Tongue (tissue), 2 donors: Measurements from ENCODE around the gene SECISBP2. TPM values are rescaled to one million over a fixed set of nuclear protein-coding genes. Genes with fewer than 3 reads are reported as not detected.
"Not testable (repeated sequence)": the region's sequence is repeated elsewhere in the genome, so short reads cannot be mapped to it uniquely, and the experiment has no call there.

Experiments used
- DNase-seq: peaks from one replicate; pipeline ENCODE4 v3.0.0-alpha.2; 2015
- total RNA-seq: library from RNA; depleted of rRNA; stranded (reverse); fragments of >200 nt; gene quantifications from one replicate; pipeline ENCODE4 v1.2.3, GENCODE V29; 2014

Gene SECISBP2
- total RNA-seq, 1 donor from 2014 or later: 50.0 TPM

DNA sequence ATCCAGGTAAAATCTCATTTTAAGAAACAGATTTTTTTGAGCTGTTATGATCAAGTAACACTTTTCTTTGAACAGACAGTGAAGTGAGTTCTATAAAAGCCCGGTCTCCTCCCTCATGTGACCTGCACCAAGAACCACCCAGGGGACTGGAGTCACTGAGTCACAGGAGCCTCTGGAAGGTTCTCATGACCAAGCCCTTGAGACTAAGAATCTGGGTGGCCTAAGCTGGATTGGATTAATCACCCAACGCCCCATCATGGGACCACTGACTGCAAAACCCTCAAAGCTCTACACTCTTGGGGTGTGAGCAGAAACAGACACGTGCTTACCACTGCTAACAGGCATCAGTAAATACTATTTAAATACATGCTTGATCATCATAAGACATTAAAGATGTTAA lies 48.4 kb downstream of the SECISBP2 start:
- DNase-seq: no peak

- DNase-seq: no peak
Measured at GRCh38 chr9:89367281-89367680, 49.0 kb downstream of the SECISBP2 start.

- no peak for DNase-seq
Measured at GRCh38 chr9:89367726-89368437, 49.6 kb downstream of the SECISBP2 start.

- DNase-seq: no peak
Measured at GRCh38 chr9:89368550-89368949, 50.2 kb downstream of the SECISBP2 start.

- no peak for DNase-seq
Measured at GRCh38 chr9:89368978-89369377, 50.7 kb downstream of the SECISBP2 start.

DNA sequence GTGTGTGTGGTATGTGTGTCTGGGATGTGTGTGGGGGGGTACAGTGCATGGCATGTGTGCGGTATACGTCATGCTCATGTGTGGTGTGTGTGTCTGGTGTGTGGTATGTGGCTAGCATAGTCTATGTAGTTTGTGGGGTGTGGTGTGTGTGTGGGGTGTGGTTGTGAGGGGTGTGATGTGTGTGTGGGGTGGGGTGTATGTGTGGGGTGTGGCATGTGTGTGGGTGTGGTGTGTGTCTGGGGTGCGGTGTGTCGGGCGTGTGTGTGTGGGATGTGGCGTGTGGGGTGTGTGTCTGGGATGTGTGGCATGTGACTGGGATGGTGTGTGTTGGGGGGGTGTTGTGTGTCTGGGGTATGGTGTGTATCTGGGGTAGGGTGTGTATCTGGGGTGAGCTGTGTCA lies 52.3 kb downstream of the SECISBP2 start:
- no peak for DNase-seq

DNA sequence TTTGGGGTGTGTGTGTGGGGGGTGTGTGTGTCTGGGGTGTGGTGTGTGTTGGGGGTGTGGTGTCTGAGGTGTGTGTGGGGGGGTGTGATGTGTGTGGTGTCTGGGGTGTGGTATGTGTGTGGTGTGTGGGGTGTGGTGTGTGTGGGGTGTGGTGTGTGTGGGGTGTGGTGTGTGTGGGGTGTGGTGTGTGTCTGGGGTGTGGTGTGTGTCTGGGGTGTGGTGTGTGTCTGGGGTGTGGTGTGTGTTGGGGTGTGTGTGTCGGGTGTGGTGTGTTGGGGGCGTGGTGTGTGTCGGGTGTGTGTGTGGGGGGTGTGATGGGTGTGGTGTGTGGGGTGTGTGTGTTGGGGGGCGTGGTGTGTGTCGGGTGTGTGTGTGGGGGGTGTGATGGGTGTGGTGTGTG lies 53.5 kb downstream of the SECISBP2 start:
- DNase-seq: not testable (repeated sequence)

DNA sequence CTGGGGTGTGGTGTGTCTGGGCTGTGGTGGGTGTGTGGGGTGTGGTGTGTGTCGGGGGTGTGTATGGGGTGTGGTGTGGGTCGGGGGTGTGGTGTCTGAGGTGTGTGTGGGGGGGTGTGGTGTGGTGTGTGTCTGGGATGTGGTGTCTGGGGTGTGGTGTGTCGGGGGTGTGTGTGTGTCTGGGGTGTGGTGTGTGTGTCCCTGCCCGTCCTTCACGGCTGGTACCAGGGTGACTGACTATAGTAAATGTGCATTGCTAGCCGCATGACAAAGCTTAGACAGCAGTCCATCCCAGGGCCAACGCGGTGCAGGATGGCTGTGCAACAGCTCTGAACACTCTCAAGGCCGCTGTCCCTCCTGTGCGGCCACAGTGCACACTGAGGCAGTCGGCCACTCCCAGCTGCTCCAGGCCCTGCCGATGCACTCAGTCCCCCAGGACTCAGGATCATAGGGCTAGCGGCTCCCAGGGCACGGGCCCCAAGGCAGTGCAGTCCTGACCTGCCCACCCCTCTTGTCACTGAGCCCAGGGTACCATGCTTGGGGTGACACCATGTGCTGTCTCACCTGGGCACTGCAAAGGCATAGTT lies 54.0 kb downstream of the SECISBP2 start:
- no peak for DNase-seq

DNA sequence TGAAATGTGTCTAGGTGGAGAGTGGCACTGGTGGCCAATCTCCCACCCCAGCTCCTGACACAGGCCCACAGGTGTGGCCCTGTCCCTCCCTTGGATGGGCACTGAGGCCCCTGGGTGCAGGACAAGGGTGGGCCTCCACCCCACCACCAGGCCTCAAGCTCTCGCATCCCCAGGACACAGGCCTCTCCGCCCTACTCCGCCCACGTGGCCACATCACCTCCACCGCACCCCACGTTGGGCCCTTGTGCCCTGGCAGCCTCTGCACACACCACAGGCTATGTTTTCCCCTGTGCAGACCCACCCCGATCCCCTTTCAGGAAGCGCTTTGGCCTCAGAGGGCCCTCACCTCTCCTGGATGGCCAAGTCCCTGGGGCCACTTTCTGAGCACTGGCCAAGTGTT lies 54.7 kb downstream of the SECISBP2 start:
- no peak for DNase-seq

GRCh38 chr9:89374176-89374575 lies 55.9 kb downstream of the SECISBP2 start:
- DNase-seq: no peak

DNA sequence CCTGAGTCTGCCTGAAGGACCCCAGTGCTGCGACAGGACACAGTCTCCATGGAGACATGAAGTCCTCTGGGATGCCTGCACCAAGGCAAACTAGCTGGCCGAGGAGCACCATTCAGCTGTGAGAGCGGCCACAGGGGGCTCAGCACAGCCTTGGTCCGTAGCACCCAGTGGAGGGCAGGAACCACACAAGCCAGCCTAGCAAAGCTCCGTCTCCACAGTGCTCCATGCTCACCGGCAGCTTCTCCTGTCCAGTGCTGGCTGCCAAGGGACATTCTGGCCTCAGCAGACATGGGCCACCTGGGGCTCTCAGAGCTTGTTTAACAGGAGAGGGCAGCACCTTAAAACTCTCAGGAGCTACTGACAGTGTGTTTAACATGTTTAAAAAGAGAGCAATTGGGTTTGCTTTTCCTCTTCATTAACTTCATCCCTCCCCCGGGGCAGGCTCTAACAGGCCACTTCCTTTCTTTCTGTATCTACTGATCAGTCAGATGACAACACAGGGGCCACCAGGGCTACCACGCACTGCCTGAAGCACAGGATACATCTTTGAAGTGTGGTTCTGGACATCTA lies 57.0 kb downstream of the SECISBP2 start:
- DNase-seq: no peak

GRCh38 chr9:89376286-89376685 lies 58.0 kb downstream of the SECISBP2 start:
- DNase-seq: no peak

DNA sequence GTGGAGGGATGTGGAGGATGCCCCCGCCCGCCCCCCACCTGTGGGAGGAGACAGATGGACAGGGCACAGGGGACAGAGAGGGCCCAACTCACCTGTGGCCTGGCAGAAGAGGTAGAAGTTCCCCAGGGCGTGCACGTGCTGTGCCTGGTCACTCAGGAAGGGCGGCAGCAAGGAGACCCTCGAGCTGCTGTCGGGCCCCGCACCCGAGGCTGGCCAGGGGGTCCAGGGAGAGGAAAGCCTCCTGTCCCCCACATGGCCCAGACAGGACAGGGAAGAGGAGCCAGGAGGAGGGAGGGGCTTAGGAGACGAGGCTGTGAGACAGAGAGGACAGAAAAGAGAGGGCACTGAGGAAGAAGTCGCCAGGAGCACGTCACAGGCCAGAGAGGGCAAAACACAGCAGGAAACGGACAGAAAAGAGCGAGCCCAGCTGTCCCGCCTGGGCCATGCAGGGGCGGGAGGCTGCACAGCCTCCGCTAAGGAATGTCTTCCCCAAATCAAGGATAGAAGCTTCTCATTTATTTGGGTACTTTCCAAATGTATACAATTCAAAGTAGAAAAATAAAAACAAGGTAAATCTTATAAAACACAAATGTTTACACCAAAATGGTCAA lies 58.5 kb downstream of the SECISBP2 start:
- no peak for DNase-seq

GRCh38 chr9:89377411-89377810 lies 59.1 kb downstream of the SECISBP2 start:
- DNase-seq: no peak

- no peak for DNase-seq
Measured at GRCh38 chr9:89378541-89378940, 60.2 kb downstream of the SECISBP2 start.

- no peak for DNase-seq
Measured at GRCh38 chr9:89379031-89379430, 60.7 kb downstream of the SECISBP2 start.

- no peak for DNase-seq
Measured at GRCh38 chr9:89379508-89380115, 61.3 kb downstream of the SECISBP2 start.

DNA sequence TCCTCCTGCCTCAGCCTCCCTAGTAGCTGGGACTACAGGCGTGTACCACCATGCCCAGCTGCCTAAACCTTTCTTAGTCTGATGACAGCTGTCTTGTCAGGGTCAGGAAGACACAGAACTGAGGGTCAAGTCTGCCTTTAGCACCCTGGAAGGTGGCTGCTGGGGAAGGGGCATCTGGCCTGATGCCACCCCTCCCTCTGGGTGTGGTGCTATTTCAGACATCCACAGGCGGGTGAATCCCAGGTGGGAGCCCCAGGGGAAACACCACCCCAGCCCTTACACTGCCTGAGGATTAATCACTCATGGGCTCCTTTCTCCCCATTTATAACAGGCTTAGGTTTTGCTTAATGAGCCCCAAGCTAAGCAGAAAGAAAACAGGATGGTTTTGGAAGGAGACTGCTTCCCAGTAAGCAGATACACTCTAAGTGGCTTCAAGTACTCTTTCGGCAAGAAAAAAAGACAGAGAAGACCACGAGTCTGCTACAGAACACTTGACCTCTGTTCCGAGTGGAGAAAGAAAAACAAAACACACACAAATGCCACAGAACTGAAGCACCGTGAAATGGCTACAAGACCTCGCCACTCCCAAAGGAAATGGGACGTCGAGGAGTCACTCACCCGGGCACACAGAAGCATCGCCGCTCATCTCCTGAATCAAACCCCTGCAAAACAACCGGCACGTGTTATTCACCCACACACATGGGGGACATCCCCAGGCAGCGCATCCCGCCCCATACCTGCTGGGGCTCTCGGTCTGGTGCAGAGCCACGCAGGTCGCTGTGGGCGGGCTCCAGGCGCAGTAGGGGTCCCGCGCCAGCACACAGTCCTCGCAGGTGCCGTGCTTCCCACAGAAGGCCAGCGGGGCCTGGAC lies 62.4 kb downstream of the SECISBP2 start:
- no peak for DNase-seq

GRCh38 chr9:89381308-89381609 lies 63.0 kb downstream of the SECISBP2 start:
- DNase-seq: no peak

- DNase-seq: no peak
Measured at GRCh38 chr9:89382026-89382986, 64.0 kb downstream of the SECISBP2 start.
